ENCODE results near the gene CDC6. TPM values are rescaled to one million over a fixed set of nuclear protein-coding genes. Genes with fewer than 3 reads are reported as not detected.

Gene CDC6, protein sequence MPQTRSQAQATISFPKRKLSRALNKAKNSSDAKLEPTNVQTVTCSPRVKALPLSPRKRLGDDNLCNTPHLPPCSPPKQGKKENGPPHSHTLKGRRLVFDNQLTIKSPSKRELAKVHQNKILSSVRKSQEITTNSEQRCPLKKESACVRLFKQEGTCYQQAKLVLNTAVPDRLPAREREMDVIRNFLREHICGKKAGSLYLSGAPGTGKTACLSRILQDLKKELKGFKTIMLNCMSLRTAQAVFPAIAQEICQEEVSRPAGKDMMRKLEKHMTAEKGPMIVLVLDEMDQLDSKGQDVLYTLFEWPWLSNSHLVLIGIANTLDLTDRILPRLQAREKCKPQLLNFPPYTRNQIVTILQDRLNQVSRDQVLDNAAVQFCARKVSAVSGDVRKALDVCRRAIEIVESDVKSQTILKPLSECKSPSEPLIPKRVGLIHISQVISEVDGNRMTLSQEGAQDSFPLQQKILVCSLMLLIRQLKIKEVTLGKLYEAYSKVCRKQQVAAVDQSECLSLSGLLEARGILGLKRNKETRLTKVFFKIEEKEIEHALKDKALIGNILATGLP
- 2.3 TPM for total RNA-seq
- long read RNA-seq, full-length matches to known transcripts = 2 of 2 reads
- long read RNA-seq, partial matches to known transcripts = 0 of 2 reads
- long read RNA-seq, other reads (novel, unspliced or antisense) = 0 of 2 reads

- Histone ChIP-seq H3K36me3 (no peaks in the 10 kb centered on the region), H3K4me1 (peaks cover 33% of the 10 kb centered on the region), H3K27me3 (ENCODE audit: low read depth) (no peaks in the 10 kb centered on the region), H3K27ac (peak within 1 kb of the TSS; percentile 5), H3K9me3 (no peaks in the 10 kb centered on the region), H3K4me3 (peak within 1 kb of the TSS; percentile 64)
- intact Hi-C loops (cut with DNase I) = loop anchor here (10.0 kb wide), 1 partner anchor 63 kb away; no protein-coding TSS in a partner anchor
- ATAC-seq = peak; percentile 97 to 98
- peak; percentile 99 for DNase-seq
- no peak for TF ChIP-seq CTCF (IDR thresholded peaks at IDR 0.05)
These were observed at the start of gene CDC6 for GRCh38 chr17:40287494-40288369. TSS of gene CDC6 (plus strand) at chr17:40287879. CDS start at chr17:40289421, 1,542 bp downstream.

GRCh38 chr17:40241252-40241834 is 46.3 kb upstream of the CDC6 start:
- ATAC-seq (no peak), DNase-seq (no peak)
- Histone ChIP-seq H3K27me3 (ENCODE audit: low read depth) (no peaks in the 10 kb centered on the region), H3K9me3 (no peaks in the 10 kb centered on the region), H3K4me3 (no peak overlapping the region), H3K27ac (no peak overlapping the region), H3K36me3 (no peaks in the 10 kb centered on the region), H3K4me1 (no peaks in the 10 kb centered on the region)
- TF ChIP-seq CTCF (IDR thresholded peaks at IDR 0.05) = no peak
- intact Hi-C loops (cut with DNase I) = no loop called here

DNA sequence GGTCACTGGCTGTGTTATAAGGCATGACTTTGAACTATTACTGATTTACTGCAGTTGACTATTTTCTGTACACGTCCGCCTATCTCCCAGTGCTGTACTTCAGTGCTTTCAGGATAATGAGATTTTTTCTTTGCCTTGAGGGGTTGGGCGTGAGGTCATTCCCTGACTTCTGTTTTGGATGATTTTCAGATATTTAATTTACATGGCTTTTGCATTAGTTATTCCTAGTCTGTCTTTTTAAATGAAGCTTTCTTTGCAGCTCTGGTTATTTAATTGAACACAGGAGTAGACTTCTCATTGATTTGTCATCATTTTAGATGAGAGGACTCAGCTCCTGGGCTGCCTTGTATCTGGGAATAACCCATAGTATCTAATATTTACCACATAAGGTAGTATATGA is 44.9 kb upstream of the CDC6 start:
- ATAC-seq = no peak

GRCh38 chr17:40243761-40244160 is 43.9 kb upstream of the CDC6 start:
- peaks cover 11% of the 10 kb centered on the region for H3K4me1 ChIP-seq
- no peak overlapping the region for H3K4me3 ChIP-seq
- H3K27ac ChIP-seq = no peak overlapping the region
- no peak for DNase-seq
- TF ChIP-seq CTCF (IDR thresholded peaks at IDR 0.05) = no peak
- no peak for ATAC-seq
- no peaks in the 10 kb centered on the region for H3K27me3 ChIP-seq (ENCODE audit: low read depth)
- intact Hi-C loops (cut with DNase I) = no loop called here
- H3K36me3 ChIP-seq = no peaks in the 10 kb centered on the region
- H3K9me3 ChIP-seq = no peaks in the 10 kb centered on the region

More for the DNA sequence above, 44.9 kb upstream of the CDC6 start:
- Histone ChIP-seq H3K4me1 (peaks cover 2% of the 10 kb centered on the region), H3K9me3 (no peaks in the 10 kb centered on the region), H3K4me3 (no peak overlapping the region), H3K36me3 (no peaks in the 10 kb centered on the region), H3K27me3 (ENCODE audit: low read depth) (no peaks in the 10 kb centered on the region), H3K27ac (no peak overlapping the region)
- intact Hi-C loops (cut with DNase I) = no loop called here
- DNase-seq = no peak
- TF ChIP-seq CTCF (IDR thresholded peaks at IDR 0.05) = no peak

GRCh38 chr17:40244255-40244654 is 43.4 kb upstream of the CDC6 start:
- Histone ChIP-seq H3K4me3 (no peak overlapping the region), H3K9me3 (no peaks in the 10 kb centered on the region), H3K36me3 (no peaks in the 10 kb centered on the region), H3K27ac (no peak overlapping the region), H3K4me1 (peaks cover 11% of the 10 kb centered on the region), H3K27me3 (ENCODE audit: low read depth) (no peaks in the 10 kb centered on the region)
- no peak for DNase-seq
- ATAC-seq = peak in 1 of 2 donors; percentile 26
- intact Hi-C loops (cut with DNase I) = no loop called here
- TF ChIP-seq CTCF (IDR thresholded peaks at IDR 0.05) = no peak
